Mammary epithelial cell (primary cell): Measurements from ENCODE around the gene NUP54.

Experiments used
- CTCF ChIP-seq, 2 donors: IDR thresholded peaks in 1 of 2; conservative IDR thresholded peaks in 1 of 2; 2 replicates each; pipeline ENCODE4 v1.5.1; 2011 to 2012; ENCODE audit warnings: inconsistent platforms in 2 of 2, low read length in 2 of 2, mild to moderate bottlenecking in 2 of 2, control low read depth in 1 of 2, low read depth in 1 of 2; ENCODE audit not compliant: insufficient read depth in 1 of 2; ENCODE audit errors: extremely low read depth in 1 of 2
- EZH2 ChIP-seq: IDR thresholded peaks from 2 replicates; pipeline ENCODE4 v1.6.1; 2012; ENCODE audit warnings: low read length, inconsistent platforms, borderline replicate concordance

GRCh38 chr4:76091052-76091451 is 57.1 kb downstream of the NUP54 start:
- no peak for TF ChIP-seq CTCF (conservative IDR thresholded peaks at IDR 0.05 in 1 of 2, IDR thresholded peaks at IDR 0.05 in 1 of 2; ENCODE audit: extremely low read depth in 1 of 2, insufficient read depth in 1 of 2, low read depth in 1 of 2, low read length in 2 of 2)
- no peak for TF ChIP-seq EZH2
